CD14-positive monocyte (primary cell): ENCODE data around the gene CRBN. TPM values are rescaled to one million over a fixed set of nuclear protein-coding genes. Genes with fewer than 3 reads are reported as not detected.

ENCODE experiments used
- DNase-seq, 3 donors: peaks; one replicate each; pipeline ENCODE4 v3.0.0-alpha.2; 2011 to 2022
- H2AFZ ChIP-seq: 2 replicates; pipeline ENCODE4 v1.6.0; 2012; ENCODE audit warnings: mild to moderate bottlenecking, low read depth, low read length, inconsistent platforms; ENCODE audit not compliant: insufficient read depth, poor library complexity, severe bottlenecking
- H3K27ac ChIP-seq, 2 donors: 1 replicate in 1 of 2; 2 replicates in 1 of 2; pipeline ENCODE4 v1.5.1; 2012 to 2013; ENCODE audit warnings: low read length in 2 of 2, control low read depth in 1 of 2, inconsistent platforms in 1 of 2, low read depth in 1 of 2, mild to moderate bottlenecking in 1 of 2
- H3K27me3 ChIP-seq, 2 donors: one replicate each; pipeline versions ENCODE4 v1.6.0 to v1.6.1; 2011 to 2013; ENCODE audit warnings: low read length in 2 of 2; ENCODE audit not compliant: control insufficient read depth in 2 of 2, insufficient read depth in 2 of 2
- H3K36me3 ChIP-seq, 2 donors: replicated peaks in 1 of 2; 1 replicate in 1 of 2; 2 replicates in 1 of 2; pipeline versions ENCODE4 v1.5.1 to v1.6.1; 2012 to 2013; ENCODE audit warnings: low read length in 2 of 2, control low read depth in 1 of 2, inconsistent platforms in 1 of 2, mild to moderate bottlenecking in 1 of 2; ENCODE audit not compliant: insufficient read depth in 2 of 2, control insufficient read depth in 1 of 2
- H3K4me1 ChIP-seq, 2 donors: 1 replicate in 1 of 2; 2 replicates in 1 of 2; pipeline versions ENCODE4 v1.5.1 to v1.6.1; 2012 to 2013; ENCODE audit warnings: low read length in 2 of 2, control low read depth in 1 of 2, inconsistent platforms in 1 of 2, mild to moderate bottlenecking in 1 of 2, moderate library complexity in 1 of 2; ENCODE audit not compliant: insufficient read depth in 2 of 2, control insufficient read depth in 1 of 2
- H3K4me2 ChIP-seq: replicated peaks from 2 replicates; pipeline ENCODE3; 2012; ENCODE audit warnings: low read length, moderate library complexity, mild to moderate bottlenecking; ENCODE audit not compliant: poor library complexity, severe bottlenecking; ENCODE audit errors: extremely low read depth
- H3K4me3 ChIP-seq, 3 experiments: fragments of 200-600 bp in 1 of 3; sonication (generic) in 1 of 3; replicated peaks in 1 of 3; 1 replicate in 2 of 3; 2 replicates in 1 of 3; pipeline ENCODE4 v1.5.1; 2011 to 2013; ENCODE audit warnings: low read length in 3 of 3, mild to moderate bottlenecking in 3 of 3, control low read depth in 2 of 3, low read depth in 2 of 3, inconsistent platforms in 1 of 3, moderate library complexity in 1 of 3
- H3K79me2 ChIP-seq: 2 replicates; pipeline ENCODE4 v1.6.0; 2012; ENCODE audit warnings: mild to moderate bottlenecking, control low read depth, inconsistent platforms, low read length, moderate library complexity; ENCODE audit not compliant: insufficient read depth
- H3K9ac ChIP-seq: 2 replicates; pipeline ENCODE4 v1.6.0; 2017; ENCODE audit warnings: low read length, mild to moderate bottlenecking; ENCODE audit not compliant: insufficient read depth, poor library complexity, severe bottlenecking
- H3K9me3 ChIP-seq, 2 donors: replicated peaks in 1 of 2; 1 replicate in 1 of 2; 2 replicates in 1 of 2; pipeline versions ENCODE4 v1.5.1 to v1.6.1; 2012 to 2013; ENCODE audit warnings: low read length in 2 of 2, control low read depth in 1 of 2; ENCODE audit not compliant: control insufficient read depth in 1 of 2, insufficient read depth in 1 of 2
- H4K20me1 ChIP-seq: 2 replicates; pipeline ENCODE4 v1.6.0; 2012; ENCODE audit warnings: mild to moderate bottlenecking, low read length, control low read depth, moderate library complexity; ENCODE audit not compliant: insufficient read depth
- H3K27ac Mint-ChIP-seq, 7 donors: one replicate each; pipeline ENCODE4 v1.8.0; 2020; ENCODE audit warnings: mild to moderate bottlenecking in 7 of 7, mixed read lengths in 7 of 7, moderate library complexity in 6 of 7, inconsistent platforms in 2 of 7
- H3K27me3 Mint-ChIP-seq, 3 donors: one replicate each; pipeline ENCODE4 v1.8.0; 2021 to 2022; ENCODE audit warnings: low read depth in 3 of 3, mild to moderate bottlenecking in 3 of 3, mixed read lengths in 3 of 3, moderate library complexity in 3 of 3, inconsistent platforms in 1 of 3
- H3K36me3 Mint-ChIP-seq, 2 donors: one replicate each; pipeline ENCODE4 v1.8.0; 2020; ENCODE audit warnings: mixed read lengths in 2 of 2, inconsistent platforms in 1 of 2, mild to moderate bottlenecking in 1 of 2
- H3K4me1 Mint-ChIP-seq: one replicate; pipeline ENCODE4 v1.8.0; 2020; ENCODE audit warnings: mild to moderate bottlenecking, mixed read lengths
- H3K4me3 Mint-ChIP-seq, 2 donors: one replicate each; pipeline ENCODE4 v1.8.0; 2020; ENCODE audit warnings: mild to moderate bottlenecking in 2 of 2, mixed read lengths in 2 of 2, moderate library complexity in 1 of 2
- H3K9me3 Mint-ChIP-seq, 7 donors: one replicate each; pipeline ENCODE4 v1.8.0; 2020 to 2022; ENCODE audit warnings: mixed read lengths in 7 of 7, mild to moderate bottlenecking in 6 of 7, moderate library complexity in 6 of 7, inconsistent platforms in 2 of 7
- CTCF ChIP-seq: fragments of 200-600 bp; IDR thresholded peaks from one replicate; pipeline ENCODE4 v1.8.0; 2022; ENCODE audit warnings: antibody characterized with exemption, mild to moderate bottlenecking
- WGBS: methylation state at CpG from one replicate; pipeline ENCODE4 v1.1.5; 2013; ENCODE audit warnings: missing lambda C conversion rate; ENCODE audit not compliant: insufficient coverage; 5-methylcytosine and 5-hydroxymethylcytosine counted together
- intact Hi-C, 2 donors: fragments of 100-400 bp; cut with micrococcal nuclease; formaldehyde crosslinking; loops; one replicate each; pipeline versions ENCODE4 v1.15.0 to v1.15.1; 2023
- polyA plus RNA-seq, 3 donors: library from polyadenylated mRNA; depleted of rRNA in 1 of 3; unstranded in 2 of 3; stranded (reverse) in 1 of 3; fragments of 300-500 nt in 2 of 3; fragments of >200 nt in 1 of 3; fragmentation: Illumina TruSeq in 2 of 3; gene quantifications; 1 replicate in 2 of 3; 2 replicates in 1 of 3; pipeline ENCODE4 v1.2.3, GENCODE V29; 2012 to 2021

Gene CRBN
- polyA plus RNA-seq, 3 donors: 53.1 to 98.3 (median 96.1) TPM

GRCh38 chr3:3126477-3127431 is 52.7 kb downstream of the CRBN start, which contains the start of gene TRNT1:
Gene TRNT1, plus strand, starts transcription at chr3:3126940. Its CDS starts 2,101 bp downstream, at chr3:3129041.
- H3K27me3 Mint-ChIP-seq: no peaks in the 10 kb centered on the region
- H3K4me1 ChIP-seq: peaks cover 17 to 19% of the 10 kb centered on the region in 2 donors
- H3K27me3 ChIP-seq: no peaks in the 10 kb centered on the region
- peak within 1 kb of the TSS; percentile 93 to 95 for H3K4me3 Mint-ChIP-seq
- WGBS: under 1% methylated on average over 99 of the region's 100 CpGs
- no peak for TF ChIP-seq CTCF
- peak within 1 kb of the TSS; percentile 84 to 98 for H3K27ac ChIP-seq
- H3K4me3 ChIP-seq: peak within 1 kb of the TSS; percentile 68 to 94 (median 89)
- H4K20me1 ChIP-seq: no peaks in the 10 kb centered on the region
- peaks cover 0 to 2% (median 0%) of the 10 kb centered on the region in 7 donors for H3K9me3 Mint-ChIP-seq
- H3K36me3 ChIP-seq: peaks cover 25 to 30% of the 10 kb centered on the region in 2 donors
- H2AFZ ChIP-seq: peak within 1 kb of the TSS; percentile 99
- no peaks in the 10 kb centered on the region for H3K9me3 ChIP-seq
- peak; percentile 94 for DNase-seq
- intact Hi-C loops: loop anchor here in 1 of 2 donors (5.0 kb wide), 1 partner anchor 1176 kb away; the partner anchor contains the start of gene SETMAR
- H3K27ac Mint-ChIP-seq: peak within 1 kb of the TSS; percentile 95 to 97 (median 95)
- H3K4me1 Mint-ChIP-seq: peaks cover 20% of the 10 kb centered on the region
- H3K9ac ChIP-seq: peak within 1 kb of the TSS; percentile 96
- H3K4me2 ChIP-seq: peak within 1 kb of the TSS; percentile 96
- peaks cover 20 to 21% of the 10 kb centered on the region in 2 donors for H3K36me3 Mint-ChIP-seq
- peaks cover 42% of the 10 kb centered on the region for H3K79me2 ChIP-seq

GRCh38 chr3:3125977-3126376 is 53.5 kb downstream of the CRBN start:
- Histone ChIP-seq H3K27ac (peak overlapping the region; percentile 84 to 98), H4K20me1 (no peaks in the 10 kb centered on the region), H3K9ac (peak overlapping the region; percentile 96), H3K4me2 (peak overlapping the region; percentile 96), H3K36me3 (peaks cover 22 to 25% of the 10 kb centered on the region in 2 donors), H3K4me3 (peak overlapping the region; percentile 68 to 94 (median 89)), H3K79me2 (peaks cover 39% of the 10 kb centered on the region), H3K27me3 (no peaks in the 10 kb centered on the region), H3K4me1 (peaks cover 17 to 19% of the 10 kb centered on the region in 2 donors), H3K9me3 (no peaks in the 10 kb centered on the region), H2AFZ (peak overlapping the region; percentile 99)
- Mint-ChIP-seq H3K4me1 (peaks cover 20% of the 10 kb centered on the region), H3K9me3 (peaks cover 0 to 5% (median 0%) of the 10 kb centered on the region in 7 donors), H3K36me3 (peaks cover 15 to 17% of the 10 kb centered on the region in 2 donors), H3K27me3 (peaks cover 0 to 3% (median 0%) of the 10 kb centered on the region in 3 donors), H3K27ac (peak overlapping the region; percentile 89 to 95 (median 93)), H3K4me3 (peak overlapping the region; percentile 88 to 93)
- 96% methylated on average over 23 of the region's 24 CpGs for WGBS
- DNase-seq: no peak
- intact Hi-C loops: loop anchor here in 1 of 2 donors (2.0 to 5.0 kb wide), 2 partner anchors 53 to 1176 kb away; partner anchors contain the start of genes CRBN and SETMAR
- no peak for TF ChIP-seq CTCF
